ENCODE measurements around the gene PTPN14.

PTPN14 gene

DNA sequence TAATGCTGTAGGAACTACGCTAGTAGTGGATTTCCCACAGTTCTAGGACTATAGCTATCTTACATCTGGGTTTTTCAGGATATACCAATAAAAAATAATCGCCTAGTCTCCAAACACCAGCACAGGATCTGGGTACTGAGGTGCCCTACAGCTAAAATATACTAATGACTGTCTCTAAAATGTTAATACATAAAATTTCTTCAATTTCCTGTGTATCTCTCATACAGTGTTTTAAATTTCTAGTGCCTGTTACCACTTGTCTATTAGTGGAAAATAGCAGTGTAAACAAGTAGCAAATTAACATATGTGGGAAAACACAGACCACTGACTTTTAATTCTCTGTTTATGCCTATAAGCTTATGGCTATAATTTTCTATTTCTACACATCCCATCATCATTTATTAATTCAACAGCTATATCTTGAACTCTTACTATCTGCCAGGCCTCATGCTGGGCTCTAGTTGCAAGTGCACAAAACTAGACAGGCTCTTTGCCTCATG is 16.1 kb upstream of the PTPN14 start:
- no peak for DNase-seq

GRCh38 chr1:214566158-214567104 is 15.0 kb upstream of the PTPN14 start:
- no peak for DNase-seq

GRCh38 chr1:214565310-214565709 is 13.9 kb upstream of the PTPN14 start:
- DNase-seq, result peak; percentile 55

DNA sequence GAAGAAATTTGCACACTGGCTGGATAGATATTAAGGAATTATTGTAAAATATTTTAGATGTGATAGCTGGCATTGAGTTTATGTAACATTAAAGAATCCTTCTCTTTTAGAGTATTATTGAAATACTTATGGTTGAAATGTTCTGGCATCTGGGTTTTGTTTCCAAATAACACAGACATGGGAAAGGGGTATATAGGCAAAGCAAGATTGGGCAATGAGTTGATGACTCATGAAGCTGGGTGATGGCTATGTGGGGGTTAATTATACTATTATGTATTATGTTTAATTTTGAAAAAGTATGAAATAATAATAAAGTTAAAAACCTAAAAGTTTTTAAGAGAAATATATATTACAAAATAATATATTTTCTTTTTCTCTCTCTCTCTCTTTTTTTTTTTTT is 12.5 kb upstream of the PTPN14 start:
- no peak for DNase-seq

DNA sequence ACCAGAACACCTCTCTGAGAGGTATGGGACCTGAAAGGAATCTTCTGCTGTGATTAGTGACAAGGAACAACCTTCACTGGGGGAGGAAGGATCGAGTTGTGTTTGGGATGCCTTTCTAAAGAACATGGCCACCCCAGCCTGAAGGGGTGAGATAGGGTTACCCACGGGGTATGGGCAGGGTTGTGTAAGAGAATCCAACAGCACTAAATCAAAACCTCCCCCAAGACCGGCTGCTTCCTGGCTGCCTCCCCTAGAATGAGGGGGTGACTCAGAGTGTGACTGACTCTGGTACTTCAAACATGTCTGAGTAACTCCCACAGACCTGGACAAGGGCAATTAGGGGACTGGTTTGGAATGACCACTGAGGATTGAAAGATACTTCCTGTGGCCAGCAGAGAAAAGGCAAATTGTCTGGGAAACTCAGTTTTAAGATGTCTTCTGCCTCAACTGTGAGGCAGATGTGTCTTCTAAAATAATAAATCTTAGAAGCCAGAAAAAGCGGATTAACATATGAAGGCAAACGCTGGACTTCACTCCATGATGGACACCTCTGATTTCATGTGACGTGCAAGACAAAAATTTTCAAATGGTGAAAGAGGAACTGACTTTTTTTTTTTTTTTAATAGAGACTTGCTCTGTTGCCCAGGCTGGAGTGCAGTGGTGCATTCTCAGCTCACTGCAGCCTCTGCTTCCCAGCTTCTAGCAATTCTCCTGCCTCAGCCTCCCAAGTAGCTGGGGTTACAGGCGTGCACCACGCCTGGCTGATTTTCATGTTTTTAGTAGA is 6.7 kb upstream of the PTPN14 start:
- no peak for DNase-seq

- DNase-seq, result no peak
Observed at GRCh38 chr1:214553142-214553710, 1.8 kb upstream of the PTPN14 start.

DNA sequence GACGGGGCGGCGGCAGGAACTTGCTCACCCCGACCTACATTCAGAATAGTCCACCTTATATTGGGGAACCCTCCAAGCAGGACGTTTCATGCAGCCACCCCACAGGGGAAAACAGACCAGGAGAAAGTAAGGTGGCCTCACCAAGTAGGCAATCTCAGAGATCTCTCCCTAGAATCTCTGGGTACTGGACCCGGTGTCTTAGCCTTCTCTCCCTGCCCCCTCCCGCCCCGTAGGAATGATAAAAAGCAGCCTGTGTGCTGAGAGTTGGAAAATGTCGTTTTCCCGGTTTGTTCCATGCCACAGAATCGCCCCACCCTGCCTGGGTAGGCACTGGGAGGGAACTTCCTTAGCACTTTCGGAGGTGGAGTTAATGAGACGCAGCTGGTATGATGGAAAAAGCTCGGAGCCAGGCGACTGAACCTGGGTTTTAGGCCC is 789 bp upstream of the PTPN14 start:
- peak; percentile 25 for DNase-seq

DNA sequence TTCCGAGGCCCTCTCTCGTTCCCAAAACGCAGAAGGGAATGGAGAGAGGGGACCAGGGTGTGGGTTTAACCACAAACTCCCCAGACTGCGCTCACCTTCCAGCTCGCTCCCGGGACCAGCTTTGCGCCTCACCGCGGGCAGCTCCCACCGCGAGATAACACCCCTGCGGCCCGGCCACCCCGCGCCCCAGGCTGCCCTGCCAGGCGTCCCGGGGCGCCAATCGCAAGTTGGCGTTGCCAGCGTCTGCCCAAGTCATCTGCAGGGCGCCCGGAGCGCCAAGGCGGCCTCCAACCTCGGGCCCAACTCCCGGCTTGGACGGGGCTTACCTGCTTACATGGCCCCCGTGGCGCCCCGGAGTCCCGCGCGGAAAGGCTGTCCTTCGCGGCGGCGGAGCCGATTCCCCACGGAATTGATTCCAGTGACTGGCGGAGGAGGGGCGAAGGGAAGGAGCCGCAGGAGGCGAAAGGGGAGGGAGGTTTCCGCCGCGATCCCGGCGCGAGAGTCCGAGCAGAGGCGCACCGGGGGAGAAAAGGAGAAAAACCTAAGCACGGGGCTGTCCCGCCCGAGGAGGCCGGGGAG is 456 bp downstream of the PTPN14 start:
- DNase-seq, result no peak

DNA sequence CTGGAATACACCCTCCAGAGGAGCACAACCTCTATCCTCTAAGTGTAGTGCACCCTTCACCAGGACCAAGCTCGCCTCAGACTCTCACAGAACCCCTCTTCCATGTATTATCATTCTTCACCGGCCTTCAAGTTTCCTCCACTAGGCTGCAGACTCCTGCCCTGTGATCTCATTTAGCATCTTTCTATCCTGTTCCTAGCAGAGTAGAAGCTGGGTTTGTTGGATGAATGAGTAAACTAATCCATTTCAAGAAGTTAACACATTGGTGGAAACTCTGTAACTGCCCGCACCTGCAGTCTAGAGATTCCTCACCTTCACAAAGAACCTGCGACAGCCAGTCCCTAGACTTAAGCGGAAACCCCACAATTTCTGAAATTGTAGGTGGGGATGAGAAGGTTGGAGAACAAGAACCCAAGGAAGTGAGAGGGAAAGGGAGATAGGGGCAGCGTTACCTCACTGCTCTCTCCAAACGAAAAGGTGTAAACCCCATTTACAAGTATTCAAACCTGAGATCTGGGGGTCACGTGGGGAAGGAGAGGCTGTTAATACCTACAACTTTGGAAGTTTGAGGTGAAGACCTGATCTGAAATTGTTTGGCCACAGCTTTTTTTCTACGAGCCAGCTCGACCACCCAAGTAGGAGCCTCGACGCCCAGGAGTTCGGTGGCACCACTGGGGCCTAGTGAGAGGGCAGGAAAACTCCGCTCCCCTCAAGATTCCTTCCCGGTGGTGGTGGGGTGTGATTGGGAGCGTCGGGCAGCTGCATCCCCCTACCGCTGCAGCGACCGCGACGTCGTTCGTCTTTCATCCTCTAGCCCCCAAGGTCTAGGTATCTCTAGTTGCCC is 1.2 kb downstream of the PTPN14 start:
- no peak for DNase-seq

- DNase-seq, result peak; percentile 29
Observed at GRCh38 chr1:214549604-214550003, 1.8 kb downstream of the PTPN14 start.

- no peak for DNase-seq
Observed at GRCh38 chr1:214548988-214549387, 2.4 kb downstream of the PTPN14 start.

DNA sequence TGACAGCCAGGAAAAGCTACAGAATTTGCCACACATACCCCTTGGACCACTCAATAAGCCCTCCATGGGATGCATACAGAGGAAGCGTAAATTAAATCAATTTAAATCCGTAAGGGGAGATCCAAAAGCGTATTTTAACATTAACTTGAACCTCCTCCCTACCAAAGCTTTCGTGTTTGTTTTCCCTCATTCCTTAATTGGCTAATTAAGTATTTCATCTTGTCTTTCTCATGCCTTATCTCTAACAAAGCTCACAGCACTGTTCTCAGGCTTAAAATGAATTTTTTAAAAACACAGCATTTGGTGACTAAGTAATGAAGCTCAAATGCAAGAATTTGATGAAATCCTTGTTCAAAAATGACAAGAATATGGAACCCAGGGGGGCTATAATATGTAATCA is 3.1 kb downstream of the PTPN14 start:
- DNase-seq, result no peak

DNA sequence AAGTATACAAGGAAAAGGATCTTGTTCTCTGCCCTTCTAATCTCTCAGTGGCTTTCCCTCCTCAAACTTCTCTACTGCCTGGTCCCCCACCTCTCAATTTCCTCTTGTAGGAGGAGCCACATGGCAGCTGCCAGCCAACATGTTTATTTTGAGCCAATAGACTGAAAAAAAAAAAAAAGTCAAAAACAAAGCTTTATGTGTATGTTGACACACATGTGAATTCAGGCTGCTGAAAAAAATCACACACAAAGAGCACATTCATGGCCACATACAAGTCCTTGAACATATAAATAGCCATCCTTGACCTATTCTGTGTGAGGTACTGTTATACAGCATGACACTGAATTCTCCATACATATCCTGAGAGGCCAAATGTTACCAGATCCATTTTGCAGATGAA is 3.7 kb downstream of the PTPN14 start:
- no peak for DNase-seq

DNA sequence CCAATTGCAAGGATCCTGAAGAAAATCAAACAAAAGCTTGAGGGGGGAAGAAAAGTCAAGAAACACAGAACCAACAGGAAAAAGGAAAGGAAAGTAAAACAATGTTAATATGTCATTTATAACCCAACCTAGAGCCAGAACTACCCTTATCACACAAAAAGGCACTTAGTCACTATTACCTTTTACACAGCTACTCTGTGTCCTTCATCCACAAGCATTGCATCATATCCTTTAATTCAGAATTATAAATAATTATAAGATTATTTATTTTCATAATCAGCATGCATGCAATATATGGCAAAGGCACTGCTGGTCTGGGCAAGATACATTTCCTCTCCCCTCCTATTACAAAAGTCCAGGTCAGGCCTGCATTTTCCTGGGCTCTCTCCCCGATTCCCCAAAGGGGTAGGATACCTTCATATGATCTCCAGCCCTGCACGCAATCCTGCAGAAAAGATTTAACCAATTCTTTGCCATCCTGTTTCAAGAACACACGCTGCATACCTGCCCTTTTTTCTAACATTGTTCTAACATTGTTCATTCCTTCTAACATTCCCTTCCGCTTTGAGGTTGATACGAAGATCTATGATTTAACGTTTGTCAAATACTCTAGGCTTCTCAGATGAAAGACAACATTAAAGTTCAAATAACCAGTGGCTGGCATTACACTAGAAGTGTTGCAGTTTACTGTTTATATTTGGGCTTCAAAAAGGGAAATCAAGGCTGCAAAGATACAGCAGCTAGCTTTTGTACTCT is 4.3 kb downstream of the PTPN14 start:
- no peak for DNase-seq

DNA sequence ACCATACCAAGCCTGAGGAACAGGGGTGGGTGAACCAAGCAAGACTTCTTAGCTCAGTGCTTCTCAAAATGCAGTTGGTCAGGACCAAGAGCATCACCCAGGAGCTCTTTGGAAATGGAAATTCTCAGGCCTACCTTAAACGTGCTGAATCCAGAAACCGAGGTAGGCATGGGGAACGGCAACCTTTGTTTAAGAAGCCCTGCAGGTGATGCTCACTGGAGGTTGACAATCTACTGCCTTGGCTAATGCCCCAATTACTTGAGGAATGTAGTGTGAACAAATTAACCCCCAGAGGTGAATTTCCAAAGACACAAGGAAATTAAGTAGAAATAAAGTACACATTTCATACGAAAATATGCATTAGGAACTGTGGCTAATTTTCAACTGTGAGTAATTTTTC is 5.3 kb downstream of the PTPN14 start:
- no peak for DNase-seq

DNA sequence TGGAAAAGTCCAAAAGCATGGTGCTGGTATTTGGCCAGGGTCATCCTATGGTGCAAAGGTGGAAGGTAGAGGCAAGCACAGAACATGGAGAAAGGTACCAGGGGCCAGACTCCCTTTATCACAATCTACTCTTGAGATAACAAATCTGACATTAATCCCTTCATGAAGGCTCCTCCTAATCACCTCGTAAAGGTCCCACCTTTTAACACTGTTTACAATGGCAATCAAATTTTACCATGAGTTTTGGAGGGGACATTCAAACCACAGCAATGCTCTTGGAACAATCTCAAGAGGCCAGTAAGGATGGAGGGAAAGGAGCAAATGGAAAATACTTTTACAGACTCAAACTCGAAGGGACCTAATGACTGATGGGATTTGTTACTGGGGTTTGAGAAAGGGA is 6.1 kb downstream of the PTPN14 start:
- DNase-seq, result no peak

DNA sequence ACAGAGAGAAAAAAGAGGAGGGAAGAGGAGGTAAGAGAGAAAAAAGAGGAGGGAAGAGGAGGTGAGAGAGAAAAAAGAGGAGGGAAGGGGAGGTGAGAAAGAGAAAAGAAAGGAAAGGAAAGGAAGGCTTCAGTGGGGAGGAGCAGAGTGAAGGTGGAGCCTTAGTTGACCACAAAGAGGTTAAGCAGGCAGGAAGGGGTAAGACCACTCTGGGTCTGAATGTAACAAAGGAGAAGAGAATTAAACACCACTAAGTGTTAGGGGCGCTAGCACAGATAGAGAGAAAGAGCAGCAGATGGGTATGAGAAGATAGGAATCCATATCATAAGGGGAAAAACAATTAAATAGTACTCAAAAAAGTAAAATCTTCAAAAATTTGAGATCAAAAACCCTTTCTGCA is 6.6 kb downstream of the PTPN14 start:
- DNase-seq, result no peak

GRCh38 chr1:214542275-214543199 is 8.9 kb downstream of the PTPN14 start:
- DNase-seq, result no peak

- no peak for DNase-seq
Observed at GRCh38 chr1:214541693-214542092, 9.7 kb downstream of the PTPN14 start.

GRCh38 chr1:214541206-214541605 is 10.2 kb downstream of the PTPN14 start:
- no peak for DNase-seq

All from NCI-H1694 treated with DMSO at 0.1 percent for 48 hours (cell line).